ENCODE results near the gene COL23A1.

Gene COL23A1

DNA sequence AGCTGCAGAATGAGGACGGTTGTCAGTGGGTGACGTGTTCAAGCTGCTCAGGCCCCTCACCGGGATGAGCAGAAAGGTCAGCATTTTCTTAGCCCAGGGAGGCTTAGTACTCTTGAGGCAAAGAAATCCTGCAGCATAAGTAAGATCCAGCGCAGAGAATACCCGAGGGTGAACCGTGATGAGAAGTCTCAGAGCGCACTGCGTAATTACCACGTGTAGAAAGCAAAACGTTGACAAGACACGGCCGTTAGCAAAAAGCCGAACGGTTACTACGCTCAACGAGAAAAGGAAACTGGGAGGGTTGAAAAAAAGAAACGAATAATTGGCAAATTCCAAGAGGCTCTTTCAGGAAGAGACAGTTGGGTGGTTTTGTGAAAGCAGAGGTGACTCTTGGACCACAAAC is 104.0 kb downstream of the COL23A1 start:
- in situ Hi-C loops (cut with HindIII; ENCODE audit: low sequenced_read_pairs) = no loop called here

DNA sequence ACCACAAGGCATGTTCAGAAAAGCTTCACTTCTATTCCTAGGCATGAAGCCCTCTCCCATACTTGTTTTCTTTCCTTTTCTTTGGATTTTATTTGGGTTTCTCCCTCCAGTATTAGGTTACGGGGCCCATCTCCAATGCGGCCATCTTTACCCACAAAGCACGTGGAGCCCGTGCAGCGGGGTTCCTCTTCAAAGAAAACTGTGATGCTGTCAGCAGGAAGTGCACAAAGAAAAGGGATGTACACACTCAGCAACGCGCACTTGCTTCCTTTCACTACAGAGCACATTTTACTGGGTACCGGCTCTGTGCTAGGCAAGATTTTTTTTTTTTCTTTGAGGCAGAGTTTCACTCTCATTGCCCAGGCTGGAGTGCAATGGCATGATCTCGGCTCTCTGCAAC is 106.6 kb downstream of the COL23A1 start:
- in situ Hi-C loops (cut with HindIII; ENCODE audit: low sequenced_read_pairs) = no loop called here

DNA sequence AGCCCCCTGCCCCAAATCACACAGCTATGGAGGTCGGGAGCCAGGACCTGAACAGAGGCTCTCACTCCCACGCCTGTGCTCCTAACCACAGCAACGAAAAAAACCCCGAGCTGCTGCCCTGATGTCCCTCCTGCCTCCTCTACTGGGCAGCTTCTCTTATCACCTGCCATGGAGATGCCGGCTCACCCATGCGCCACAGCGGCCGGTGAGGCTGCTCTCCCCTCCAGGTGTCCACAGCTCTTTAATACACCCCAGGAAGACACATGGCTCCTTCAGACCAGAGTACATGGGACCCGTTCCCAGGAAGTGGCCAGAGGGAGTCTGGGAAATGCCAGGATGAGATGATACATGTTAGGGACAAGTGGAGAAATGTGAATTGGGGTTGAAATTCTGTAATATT is 110.9 kb downstream of the COL23A1 start:
- in situ Hi-C loops (cut with HindIII; ENCODE audit: low sequenced_read_pairs) = no loop called here

DNA sequence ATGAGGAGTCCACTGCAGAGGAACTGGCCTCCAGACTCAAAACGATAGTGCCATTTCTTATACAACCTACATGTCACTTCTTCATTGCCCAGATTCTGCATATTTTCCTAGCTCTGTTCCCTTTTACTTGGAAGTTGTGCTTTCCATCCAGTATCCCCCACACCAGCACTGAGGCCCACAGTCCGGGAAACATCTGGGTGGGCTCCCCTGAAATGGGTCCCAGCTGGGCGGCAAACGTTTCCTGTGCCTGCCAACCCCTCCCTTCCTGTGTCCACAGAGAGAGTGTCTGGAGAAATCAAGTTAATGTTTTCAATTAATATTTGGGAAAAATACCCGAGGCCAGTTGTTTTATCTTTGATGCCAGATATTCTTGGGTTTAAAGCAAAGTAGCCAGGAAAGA is 111.8 kb downstream of the COL23A1 start:
- in situ Hi-C loops (cut with HindIII; ENCODE audit: low sequenced_read_pairs) = no loop called here

DNA sequence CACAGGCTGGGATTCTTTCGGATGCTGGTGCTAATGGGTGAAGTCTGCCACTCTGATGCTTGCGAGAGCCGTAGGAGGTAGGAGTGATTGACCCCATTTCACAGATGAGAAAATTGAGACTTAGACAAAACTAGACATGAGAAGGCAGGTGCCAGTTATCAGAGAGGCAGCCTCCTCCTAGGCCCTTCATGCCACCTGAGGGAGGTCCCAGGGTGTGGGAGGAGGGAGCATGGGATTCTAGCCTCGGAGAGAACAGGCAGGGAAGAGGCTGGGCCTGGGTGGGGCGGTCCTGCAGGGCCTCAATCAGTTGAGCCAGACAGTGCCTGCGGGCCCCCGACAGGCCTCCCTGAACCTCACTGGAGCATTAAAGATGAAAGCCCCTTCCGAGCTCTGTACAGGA is 112.4 kb downstream of the COL23A1 start:
- in situ Hi-C loops (cut with HindIII; ENCODE audit: low sequenced_read_pairs) = no loop called here

DNA sequence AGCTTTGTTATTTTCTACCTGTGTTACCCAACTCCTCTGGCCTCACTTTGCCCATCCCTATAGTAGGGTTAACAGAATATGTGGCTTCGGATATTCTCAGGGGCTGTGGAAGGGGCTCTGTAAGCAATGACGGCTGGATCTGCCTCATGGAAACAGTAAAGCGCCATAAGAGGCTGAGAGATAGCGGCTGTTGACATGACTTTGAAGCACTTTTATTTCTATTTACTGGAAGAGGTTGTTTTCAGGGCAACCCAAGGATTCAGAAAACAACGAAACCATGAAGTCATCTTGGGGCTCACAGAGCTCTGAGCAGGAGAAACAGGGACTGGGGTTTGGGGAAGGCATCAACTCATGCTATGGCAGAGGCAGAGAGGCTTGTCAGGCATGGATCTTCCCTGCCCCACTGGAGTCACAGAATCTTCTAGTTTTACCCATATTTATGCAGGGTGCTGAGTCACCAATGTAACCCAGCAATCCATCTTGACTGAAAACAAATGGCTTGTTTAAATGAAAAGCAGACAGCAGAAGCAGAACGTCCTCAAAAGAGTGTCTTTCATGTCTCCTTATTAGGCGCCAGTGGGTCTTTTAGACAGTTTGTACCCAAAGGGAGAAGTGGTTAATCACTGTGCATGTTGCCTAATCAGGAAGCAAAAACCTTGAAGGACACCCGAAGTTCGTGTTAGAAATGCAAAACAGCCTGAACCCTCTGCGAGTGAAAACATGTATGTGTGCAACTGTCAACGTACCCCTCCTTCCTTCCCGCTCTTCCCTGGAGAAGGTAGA is 113.0 kb downstream of the COL23A1 start:
- in situ Hi-C loops (cut with HindIII; ENCODE audit: low sequenced_read_pairs) = no loop called here

DNA sequence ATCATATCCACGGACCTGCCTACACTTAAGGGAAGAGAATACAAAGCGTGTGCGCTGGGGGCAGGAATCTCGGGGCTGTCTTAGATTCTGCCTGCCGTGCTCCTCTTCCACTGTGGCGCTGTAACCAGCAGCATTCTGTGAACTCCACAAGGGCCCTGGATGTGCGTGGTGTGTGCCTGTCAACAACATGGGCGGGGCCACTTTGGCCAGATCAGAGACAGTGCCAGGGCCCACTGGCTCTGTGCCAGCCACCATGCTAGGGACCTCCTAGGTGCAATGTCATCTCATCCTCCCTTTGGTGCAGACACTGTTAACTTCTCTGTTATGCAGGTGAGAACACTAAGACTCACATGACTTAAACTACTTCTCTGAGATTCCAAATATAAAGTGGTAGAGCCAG is 113.7 kb downstream of the COL23A1 start:
- in situ Hi-C loops (cut with HindIII; ENCODE audit: low sequenced_read_pairs) = no loop called here

DNA sequence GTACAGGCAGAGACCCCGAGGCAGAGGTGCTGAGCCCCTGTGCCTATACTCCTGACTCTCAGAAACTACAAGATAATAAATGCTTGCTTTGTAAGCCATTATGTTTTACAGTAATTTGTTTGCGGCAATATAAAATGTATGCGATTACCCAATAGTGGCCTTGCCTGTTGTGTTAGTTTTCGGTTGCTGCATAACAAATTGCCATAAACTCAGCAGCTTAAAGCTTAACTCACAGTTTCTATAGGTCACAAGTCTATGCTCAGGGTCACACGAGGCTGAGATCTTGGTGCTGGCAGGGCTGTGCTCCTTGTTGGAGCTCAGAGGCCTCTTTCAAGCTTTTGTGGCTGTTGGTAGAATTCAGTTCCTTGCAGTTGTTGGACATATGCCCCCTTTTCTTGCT is 114.8 kb downstream of the COL23A1 start:
- in situ Hi-C loops (cut with HindIII; ENCODE audit: low sequenced_read_pairs) = no loop called here

DNA sequence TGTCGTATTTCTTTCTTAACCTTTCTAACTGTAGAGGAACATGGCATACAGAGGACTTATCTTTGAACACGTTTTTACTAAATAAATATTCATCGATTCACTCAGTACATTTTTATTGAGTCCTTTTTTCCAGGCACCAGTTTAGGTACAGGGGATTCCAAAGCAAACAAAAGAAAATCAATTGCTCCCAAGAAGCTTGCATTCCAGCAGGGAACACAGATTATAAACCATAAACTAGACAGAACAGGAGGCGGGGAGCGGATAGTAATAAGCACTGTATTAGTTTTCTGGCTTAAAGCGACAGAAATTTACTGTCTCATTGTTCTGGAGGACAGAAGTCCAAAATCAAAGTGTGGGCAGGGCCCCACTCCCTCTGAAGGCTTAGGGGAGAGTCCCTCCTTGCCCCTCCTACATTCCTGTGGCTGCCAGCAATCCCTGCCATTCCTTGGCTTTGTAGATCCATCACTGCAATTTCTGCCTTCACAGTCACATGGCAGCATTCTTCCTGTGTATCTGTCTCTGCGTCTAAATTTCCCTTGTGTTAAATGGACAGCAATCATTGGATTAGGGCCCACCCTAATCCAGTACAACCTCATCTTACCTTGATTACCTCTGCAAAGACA is 115.5 kb downstream of the COL23A1 start:
- in situ Hi-C loops (cut with HindIII; ENCODE audit: low sequenced_read_pairs) = no loop called here

DNA sequence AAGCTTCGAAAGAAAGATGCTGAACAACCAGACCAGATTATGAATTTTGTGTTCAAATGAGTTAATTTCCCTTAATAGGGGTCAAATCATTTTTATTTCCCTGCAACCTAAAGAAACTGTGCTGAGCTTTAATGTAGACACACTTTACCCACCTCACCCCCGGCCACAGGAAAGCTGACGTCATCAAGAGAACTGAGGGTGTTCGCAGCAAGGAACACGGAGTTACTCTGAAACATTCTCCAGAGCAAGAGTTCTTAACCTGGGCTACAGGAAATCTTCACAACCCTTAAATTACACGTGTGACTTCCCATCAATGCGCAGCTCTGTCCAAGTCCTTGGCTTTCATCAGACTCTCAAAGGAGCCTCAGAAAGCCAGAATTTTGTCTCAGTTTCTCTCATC is 116.3 kb downstream of the COL23A1 start:
- in situ Hi-C loops (cut with HindIII; ENCODE audit: low sequenced_read_pairs) = no loop called here

DNA sequence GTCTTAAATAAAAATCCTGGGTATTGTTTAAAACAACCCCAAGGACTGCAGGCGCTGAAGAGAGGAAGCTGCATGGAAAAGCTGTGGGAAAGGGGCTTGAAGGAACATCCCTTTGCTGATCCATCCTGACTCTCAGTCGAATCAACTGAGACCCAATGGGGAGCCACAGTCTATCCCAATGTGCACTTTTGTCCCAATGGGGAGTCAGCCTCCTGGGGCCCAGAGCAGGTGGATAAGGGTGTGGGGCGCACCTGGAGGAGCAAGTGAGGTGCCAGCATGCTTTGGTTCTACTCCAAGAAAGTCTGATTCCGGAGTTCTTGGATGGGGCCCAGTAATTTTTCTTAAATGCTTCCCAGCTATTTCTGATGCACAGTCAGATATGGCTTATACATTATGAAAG is 118.1 kb downstream of the COL23A1 start:
- in situ Hi-C loops (cut with HindIII; ENCODE audit: low sequenced_read_pairs) = no loop called here

DNA sequence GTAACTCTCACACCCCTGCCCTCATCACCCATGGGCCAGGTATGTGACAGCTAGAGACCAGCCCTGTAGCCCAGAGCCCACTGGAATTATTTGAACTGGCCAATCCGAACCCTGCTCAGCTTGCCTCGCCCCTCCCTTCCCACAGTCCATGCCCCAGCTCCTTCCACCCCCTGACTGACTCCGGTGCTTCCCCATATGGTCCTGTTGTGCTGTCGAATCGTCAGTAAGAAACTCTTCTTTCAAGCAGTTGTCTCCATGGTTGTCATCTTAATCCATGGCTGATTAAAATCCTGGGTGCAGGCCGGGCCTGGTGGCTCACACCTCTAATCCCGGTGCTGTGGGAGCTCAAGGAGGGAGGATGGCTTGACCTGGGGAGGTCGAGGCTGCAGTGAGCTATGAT is 118.5 kb downstream of the COL23A1 start:
- in situ Hi-C loops (cut with HindIII; ENCODE audit: low sequenced_read_pairs) = no loop called here

DNA sequence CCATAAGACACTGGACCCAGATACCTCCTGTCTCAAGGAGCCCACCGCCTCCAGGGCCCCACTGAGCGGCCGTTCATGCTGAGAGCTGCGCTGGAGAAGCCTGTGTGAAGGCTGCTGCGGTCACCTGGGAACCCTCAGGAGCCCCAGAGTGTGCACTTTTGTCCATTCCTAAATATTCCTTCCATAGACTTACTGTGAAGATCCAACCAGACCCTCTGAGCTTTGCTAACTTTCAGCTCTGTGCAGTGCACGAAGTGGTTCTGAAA is 119.5 kb downstream of the COL23A1 start:
- in situ Hi-C loops (cut with HindIII; ENCODE audit: low sequenced_read_pairs) = no loop called here

DNA sequence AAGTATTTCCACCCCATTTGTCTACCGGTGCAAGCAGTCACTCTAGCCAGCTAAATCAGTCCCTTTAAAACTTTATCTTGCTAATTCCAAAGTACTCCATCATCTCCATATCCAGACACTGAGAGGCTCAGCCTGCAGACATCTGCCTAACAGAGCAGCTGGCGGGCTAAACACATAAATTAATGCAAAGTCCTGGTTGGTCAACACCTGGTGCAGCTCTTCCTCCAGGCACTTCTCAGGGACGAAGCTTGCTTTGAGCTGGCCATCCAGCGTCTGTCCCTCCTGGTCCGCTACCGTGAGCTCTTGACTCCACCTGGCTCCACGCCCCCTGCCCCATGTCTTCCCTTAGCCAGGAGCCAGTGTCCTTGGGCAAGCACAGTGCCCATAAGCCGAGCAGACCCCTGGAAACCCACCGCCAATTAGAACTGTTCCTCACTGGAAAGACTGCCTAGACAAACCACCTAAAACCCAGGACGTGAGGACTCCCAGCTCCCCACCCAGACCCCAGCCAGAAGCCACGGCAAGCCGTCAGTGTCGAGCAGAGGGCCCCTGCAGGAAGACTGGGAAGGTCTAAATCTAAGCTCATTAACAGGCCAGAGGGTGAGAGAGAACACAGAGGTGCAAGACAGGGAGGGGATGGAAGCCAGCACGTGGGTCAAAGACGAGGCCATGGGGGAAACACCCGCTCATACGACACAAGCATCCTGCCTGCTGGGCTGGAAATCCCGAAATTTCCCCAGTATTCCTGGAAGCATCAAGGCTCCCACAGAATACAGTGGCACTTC is 120.0 kb downstream of the COL23A1 start:
- in situ Hi-C loops (cut with HindIII; ENCODE audit: low sequenced_read_pairs) = no loop called here

DNA sequence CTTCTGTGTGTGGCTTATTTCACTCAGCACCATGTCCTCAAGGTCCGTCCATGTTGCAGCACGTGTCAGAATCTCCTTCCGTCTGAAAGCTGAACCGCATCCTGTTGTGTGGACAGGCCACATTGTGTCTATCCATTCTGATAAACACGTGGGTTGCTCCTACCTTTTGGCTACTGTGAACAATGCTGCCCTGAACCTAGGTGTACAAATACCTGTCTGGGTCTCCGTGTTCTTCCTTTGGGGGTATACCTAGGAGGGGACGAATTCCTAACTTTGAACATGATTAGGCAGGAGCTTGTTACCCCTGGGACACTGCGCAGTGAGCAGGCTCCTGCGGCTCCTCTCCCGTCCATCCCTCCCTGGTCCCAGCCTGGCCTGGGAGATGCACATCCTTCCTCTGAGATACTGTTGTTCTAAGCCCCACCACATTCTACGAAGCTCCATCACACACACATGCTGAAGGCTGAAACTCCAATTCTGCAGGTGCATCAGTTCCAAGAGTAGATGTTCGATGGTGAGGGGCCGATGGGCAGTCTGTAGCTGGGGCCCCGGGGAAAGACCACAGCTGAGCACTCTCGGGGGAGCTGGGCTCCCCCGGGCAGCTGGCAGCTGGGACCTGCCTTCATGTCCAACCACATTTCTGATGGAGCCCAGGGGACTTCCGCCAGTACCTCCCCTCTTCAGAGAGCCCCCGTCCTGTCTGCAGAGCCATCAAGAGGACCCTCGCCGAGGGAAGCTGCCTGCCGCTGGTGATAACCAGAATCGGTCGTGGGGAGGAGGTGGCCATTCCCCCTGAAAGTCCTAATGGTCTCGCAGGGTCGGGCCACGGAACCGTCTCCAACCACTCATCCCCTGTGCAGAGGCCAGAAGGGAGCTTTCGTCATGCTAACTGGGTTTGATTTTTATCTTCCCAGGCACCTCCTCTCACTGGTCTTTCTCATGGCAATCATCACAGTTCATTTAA is 120.9 kb downstream of the COL23A1 start:
- in situ Hi-C loops (cut with HindIII; ENCODE audit: low sequenced_read_pairs) = no loop called here

DNA sequence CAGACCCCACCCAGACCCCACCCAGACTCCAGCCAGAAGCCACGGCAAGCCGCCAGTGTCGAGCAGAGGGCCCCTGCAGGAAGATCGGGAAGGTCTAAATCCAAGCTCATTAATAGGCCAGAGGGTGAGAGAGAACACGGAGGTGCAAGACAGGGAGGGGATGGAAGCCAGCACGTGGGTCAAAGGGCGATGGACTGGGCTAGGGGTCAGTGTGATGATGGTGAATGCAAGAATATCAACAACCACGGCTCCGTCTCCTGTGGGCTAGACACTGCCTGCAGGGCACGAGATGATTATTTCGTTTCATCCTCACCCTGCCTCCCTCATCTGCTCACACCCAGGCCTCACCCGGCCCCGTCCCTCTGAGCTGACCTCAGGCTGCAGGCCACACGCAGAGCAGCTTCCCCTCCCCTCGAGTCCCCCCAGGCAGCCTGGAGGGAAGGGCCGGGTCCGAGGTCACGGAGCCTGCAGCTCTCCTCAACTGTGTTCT is 122.0 kb downstream of the COL23A1 start:
- in situ Hi-C loops (cut with HindIII; ENCODE audit: low sequenced_read_pairs) = no loop called here

DNA sequence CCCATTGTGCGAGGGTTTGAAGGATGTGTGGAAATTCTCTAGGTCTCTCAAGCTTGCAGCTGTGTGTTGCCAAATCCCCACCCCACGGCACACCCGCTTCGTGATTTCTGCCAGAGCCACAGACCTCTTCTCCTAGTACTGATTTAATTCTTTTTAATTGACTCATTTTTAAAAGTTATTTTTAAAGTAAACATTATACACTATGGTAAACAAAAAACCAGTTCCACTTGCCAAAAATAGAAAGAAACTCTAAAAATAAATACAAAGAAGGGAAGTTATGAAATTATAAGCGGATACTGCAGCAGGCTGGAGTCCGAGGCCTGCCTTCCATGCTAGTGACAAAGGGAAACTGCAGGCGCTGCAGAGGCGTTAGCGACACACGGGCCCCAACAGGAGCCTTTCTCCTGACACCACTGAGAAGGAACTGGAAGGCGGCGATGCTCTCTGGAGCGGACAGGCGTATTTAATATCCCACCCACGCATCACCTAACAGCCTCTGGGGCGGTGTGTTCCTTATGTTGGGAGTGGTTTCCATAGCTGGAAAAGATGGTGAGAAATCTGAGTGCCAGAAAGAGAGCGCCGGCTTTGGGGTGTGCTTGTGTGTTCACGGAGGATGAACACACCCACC is 122.5 kb downstream of the COL23A1 start:
- in situ Hi-C loops (cut with HindIII; ENCODE audit: low sequenced_read_pairs) = no loop called here

DNA sequence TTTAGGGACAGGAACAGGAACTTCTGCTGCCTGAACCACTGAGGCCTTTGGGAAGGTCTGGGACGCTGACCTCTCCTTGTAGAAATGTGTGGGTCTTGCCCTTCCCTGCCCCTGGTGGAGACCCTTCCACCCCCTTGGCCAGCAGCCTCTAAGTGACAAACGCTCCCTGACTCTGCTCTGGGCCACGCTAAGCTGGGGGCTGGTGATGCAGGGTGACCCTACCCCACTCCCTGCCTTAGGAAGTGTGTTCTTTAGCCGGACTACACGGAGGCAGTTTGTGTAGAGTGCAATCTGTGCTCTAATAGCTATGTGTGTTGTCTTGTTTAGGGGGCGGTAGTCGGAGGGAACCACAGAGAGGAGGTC is 123.0 kb downstream of the COL23A1 start:
- in situ Hi-C loops (cut with HindIII; ENCODE audit: low sequenced_read_pairs) = no loop called here

DNA sequence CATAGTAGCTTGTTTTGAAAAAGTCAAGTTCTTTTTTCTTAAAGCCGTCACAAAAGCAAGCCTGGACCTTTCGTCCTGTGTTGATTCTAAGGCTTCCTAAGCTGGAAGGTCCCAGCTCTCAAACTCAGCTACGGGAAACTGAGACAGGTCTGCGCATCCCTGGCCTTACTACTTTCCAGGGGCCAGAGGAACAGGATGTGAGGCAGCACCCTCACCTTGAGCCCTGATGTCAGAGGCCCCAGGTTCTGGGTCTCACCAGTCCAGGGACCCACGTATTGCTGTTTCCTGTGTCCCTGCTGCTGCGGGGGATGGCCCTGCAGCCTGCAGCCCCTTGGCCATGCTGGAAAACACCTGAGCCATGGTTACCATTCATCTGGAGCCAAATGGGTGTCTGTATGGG is 123.9 kb downstream of the COL23A1 start:
- in situ Hi-C loops (cut with HindIII; ENCODE audit: low sequenced_read_pairs) = no loop called here

DNA sequence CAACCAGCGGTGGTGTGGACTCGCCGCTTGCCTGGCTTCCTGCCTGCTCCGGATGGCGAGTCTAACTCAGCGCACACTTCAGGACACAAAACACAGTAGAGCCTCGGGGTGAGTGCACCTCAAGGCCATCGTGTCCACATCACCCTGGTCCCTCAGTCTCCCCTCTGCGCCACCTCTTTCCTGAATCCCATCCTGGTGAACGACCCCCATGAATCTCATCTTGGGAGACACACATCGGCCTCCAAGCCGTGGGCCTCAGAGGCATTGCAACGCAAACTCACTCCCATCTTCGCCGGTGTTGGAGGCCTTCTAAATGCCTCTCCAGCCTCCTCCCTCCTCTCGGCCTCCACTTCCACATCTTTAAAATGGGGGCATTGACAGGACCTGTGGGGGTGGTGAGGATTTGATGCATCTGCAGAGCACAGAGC is 124.3 kb downstream of the COL23A1 start:
- in situ Hi-C loops (cut with HindIII; ENCODE audit: low sequenced_read_pairs) = no loop called here

Data from DLD1 (cell line).